ENCODE measurements around the gene ADGRV1.

The ADGRV1 gene

DNA sequence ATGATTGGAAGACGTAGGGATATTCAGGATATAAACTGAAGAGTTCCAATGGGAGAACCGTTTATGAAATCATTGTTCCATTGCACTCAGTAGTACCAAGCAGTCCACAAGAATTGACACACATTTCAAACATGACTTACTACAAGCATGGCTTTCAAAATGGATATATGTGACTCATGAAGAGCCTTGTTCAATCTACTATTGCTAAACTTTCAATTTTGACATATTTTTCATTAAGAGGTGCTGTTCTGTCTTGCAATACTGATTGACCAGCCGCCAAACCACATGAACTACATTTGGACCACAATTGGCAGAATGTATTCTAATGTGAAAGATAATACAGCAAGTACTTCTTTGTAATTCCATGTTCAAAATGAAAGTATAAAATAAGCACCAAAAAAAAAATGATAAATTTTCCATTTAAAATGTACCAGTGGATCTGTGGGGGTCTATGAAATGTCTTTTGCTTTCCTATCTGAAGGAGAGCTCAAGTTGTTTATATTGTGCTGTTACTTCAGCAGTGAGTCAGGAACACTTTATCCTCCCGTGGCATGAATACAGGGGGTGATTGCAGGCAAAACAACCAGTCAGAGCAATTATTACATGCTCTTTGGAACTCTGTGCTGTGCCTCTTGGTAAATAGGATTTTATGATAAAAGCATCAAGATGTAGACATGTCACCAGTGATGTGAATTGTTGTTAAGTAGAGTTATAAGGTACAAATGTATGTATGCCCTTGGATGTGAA is 458.5 kb downstream of the ADGRV1 start:
- no peak overlapping the region for H3K4me3 ChIP-seq (replicated peaks; ENCODE audit: low read depth, low read length)
- TF ChIP-seq, protein P1, sequence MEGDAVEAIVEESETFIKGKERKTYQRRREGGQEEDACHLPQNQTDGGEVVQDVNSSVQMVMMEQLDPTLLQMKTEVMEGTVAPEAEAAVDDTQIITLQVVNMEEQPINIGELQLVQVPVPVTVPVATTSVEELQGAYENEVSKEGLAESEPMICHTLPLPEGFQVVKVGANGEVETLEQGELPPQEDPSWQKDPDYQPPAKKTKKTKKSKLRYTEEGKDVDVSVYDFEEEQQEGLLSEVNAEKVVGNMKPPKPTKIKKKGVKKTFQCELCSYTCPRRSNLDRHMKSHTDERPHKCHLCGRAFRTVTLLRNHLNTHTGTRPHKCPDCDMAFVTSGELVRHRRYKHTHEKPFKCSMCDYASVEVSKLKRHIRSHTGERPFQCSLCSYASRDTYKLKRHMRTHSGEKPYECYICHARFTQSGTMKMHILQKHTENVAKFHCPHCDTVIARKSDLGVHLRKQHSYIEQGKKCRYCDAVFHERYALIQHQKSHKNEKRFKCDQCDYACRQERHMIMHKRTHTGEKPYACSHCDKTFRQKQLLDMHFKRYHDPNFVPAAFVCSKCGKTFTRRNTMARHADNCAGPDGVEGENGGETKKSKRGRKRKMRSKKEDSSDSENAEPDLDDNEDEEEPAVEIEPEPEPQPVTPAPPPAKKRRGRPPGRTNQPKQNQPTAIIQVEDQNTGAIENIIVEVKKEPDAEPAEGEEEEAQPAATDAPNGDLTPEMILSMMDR (IDR thresholded peaks at IDR 0.05; ENCODE audit: low read length, missing control alignments) = no peak
- DNase-seq (ENCODE audit: low read depth) = peak; percentile 57

GRCh38 chr5:91018200-91018599 is 459.6 kb downstream of the ADGRV1 start:
- no peak for DNase-seq (ENCODE audit: low read depth)
- no peak overlapping the region for H3K4me3 ChIP-seq (replicated peaks; ENCODE audit: low read depth, low read length)
- TF ChIP-seq, protein P1 (IDR thresholded peaks at IDR 0.05; ENCODE audit: low read length, missing control alignments) = no peak

DNA sequence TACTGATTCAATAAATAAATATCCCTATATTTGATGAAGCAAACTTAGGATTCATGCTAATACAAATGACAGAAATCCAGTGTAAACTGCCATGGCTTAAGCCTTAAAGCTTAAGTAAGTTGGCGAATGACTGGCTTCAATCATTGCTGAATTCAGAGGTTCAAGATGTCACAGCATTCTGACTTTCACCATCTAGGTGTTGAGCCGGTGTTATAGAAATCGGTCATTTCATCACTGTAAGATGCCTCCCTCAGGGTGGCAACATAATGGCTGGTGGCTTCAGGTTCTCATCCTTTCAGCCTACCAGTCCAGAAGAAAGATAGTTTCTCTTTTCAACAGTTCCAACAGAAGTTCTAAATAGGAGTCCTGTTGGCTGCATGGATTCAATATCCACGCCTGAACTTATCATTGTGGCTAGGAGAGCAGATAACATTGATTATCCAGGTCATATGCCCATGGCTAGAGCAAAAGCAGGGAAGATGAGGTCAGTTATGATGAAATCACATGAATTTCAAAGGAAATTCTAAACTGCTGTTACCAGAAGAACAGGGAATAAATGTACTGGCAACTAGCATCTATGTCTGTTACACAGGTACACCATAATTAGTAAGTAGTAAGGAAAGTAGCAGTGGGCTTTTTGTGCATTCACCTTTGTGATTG is 460.2 kb downstream of the ADGRV1 start:
- TF ChIP-seq, protein P1 (IDR thresholded peaks at IDR 0.05; ENCODE audit: low read length, missing control alignments) = no peak
- no peak for DNase-seq (ENCODE audit: low read depth)
- no peak overlapping the region for H3K4me3 ChIP-seq (replicated peaks; ENCODE audit: low read depth, low read length)

- peak; percentile 55 for DNase-seq (ENCODE audit: low read depth)
- TF ChIP-seq, protein P1 (IDR thresholded peaks at IDR 0.05; ENCODE audit: low read length, missing control alignments) = no peak
- H3K4me3 ChIP-seq (replicated peaks; ENCODE audit: low read depth, low read length) = no peak overlapping the region
Measured at GRCh38 chr5:91020065-91020800, 461.6 kb downstream of the ADGRV1 start.

GRCh38 chr5:91022518-91022917 is 463.9 kb downstream of the ADGRV1 start:
- DNase-seq (ENCODE audit: low read depth) = no peak
- TF ChIP-seq, protein P1 (IDR thresholded peaks at IDR 0.05; ENCODE audit: low read length, missing control alignments) = no peak
- no peak overlapping the region for H3K4me3 ChIP-seq (replicated peaks; ENCODE audit: low read depth, low read length)

DNA sequence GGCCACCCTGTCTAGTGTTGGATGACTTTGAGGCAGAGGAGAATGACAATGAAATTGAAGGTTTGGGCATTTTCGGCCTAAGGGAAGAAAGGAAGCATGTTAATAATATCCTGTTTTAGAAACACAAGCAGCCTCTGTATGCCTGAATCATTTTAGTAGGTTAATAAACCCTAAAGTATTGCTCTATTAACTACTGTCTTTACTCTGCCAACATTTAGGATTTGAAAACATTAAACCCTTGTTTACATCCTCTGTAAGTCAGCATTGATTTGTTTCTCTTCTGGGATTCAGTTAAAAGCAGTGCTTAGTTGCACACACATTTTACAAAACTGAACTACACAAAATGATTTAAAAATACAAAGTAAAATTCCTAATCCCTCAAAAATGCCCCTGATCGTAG is 465.6 kb downstream of the ADGRV1 start:
- H3K4me3 ChIP-seq (replicated peaks; ENCODE audit: low read depth, low read length) = no peak overlapping the region
- no peak for DNase-seq (ENCODE audit: low read depth)
- TF ChIP-seq, protein P1 (IDR thresholded peaks at IDR 0.05; ENCODE audit: low read length, missing control alignments) = no peak

Data from fibroblast of pulmonary artery (primary cell).